Loucy (cell line): ENCODE data around the gene DDX10.

Experiments
- EZH2phosphoT487 ChIP-seq: fragments of 200-600 bp; IDR thresholded peaks from 2 replicates; pipeline ENCODE4 v1.6.1; 2018; ENCODE audit warnings: antibody characterized with exemption, mild to moderate bottlenecking, moderate library complexity, borderline replicate concordance
- TF ChIP-seq, protein P1 (sequence below): fragments of 200-600 bp; sonication (generic); conservative IDR thresholded peaks from 2 replicates; pipeline ENCODE4 v1.5.1; 2014; ENCODE audit warnings: mild to moderate bottlenecking, antibody characterized with exemption, low read length

- TF ChIP-seq, protein P1, sequence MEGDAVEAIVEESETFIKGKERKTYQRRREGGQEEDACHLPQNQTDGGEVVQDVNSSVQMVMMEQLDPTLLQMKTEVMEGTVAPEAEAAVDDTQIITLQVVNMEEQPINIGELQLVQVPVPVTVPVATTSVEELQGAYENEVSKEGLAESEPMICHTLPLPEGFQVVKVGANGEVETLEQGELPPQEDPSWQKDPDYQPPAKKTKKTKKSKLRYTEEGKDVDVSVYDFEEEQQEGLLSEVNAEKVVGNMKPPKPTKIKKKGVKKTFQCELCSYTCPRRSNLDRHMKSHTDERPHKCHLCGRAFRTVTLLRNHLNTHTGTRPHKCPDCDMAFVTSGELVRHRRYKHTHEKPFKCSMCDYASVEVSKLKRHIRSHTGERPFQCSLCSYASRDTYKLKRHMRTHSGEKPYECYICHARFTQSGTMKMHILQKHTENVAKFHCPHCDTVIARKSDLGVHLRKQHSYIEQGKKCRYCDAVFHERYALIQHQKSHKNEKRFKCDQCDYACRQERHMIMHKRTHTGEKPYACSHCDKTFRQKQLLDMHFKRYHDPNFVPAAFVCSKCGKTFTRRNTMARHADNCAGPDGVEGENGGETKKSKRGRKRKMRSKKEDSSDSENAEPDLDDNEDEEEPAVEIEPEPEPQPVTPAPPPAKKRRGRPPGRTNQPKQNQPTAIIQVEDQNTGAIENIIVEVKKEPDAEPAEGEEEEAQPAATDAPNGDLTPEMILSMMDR: no peak
- TF ChIP-seq EZH2phosphoT487: no peak
These were observed 47.8 kb upstream of the DDX10 start for GRCh38 chr11:108617055-108617454.
